OCI-LY3 (cell line): ENCODE measurements around the gene RUSF1.
"Not testable (repeated sequence)": the region's sequence is repeated elsewhere in the genome, so short reads cannot be mapped to it uniquely, and the experiment has no call there.

Source experiments
- H2AFZ ChIP-seq: fragments of 200-600, 300-600 bp; shearing (Covaris generic); 2 replicates; pipeline ENCODE4 v1.6.0; 2014; ENCODE audit warnings: antibody characterized with exemption, low read depth, low read length
- H3K27ac ChIP-seq: fragments of 200-600, 300-600 bp; sonication (generic); 2 replicates; pipeline ENCODE4 v1.5.1; 2014; ENCODE audit warnings: mild to moderate bottlenecking, low read length, moderate library complexity, mixed read lengths
- H3K27me3 ChIP-seq: fragments of 200-600, 300-600 bp; sonication (generic); 2 replicates; pipeline ENCODE4 v1.6.1; 2014; ENCODE audit warnings: low read depth, low read length, mixed read lengths
- H3K36me3 ChIP-seq: fragments of 200-600, 300-600 bp; sonication (generic); replicated peaks from 2 replicates; pipeline ENCODE3; 2014; ENCODE audit warnings: low read depth, low read length, mixed read lengths
- H3K4me1 ChIP-seq: fragments of 300-600, 200-600 bp; sonication (generic); 2 replicates; pipeline ENCODE4 v1.6.1; 2014; ENCODE audit warnings: low read length, mixed read lengths
- H3K4me2 ChIP-seq: fragments of 200-600, 300-600 bp; sonication (generic); 2 replicates; pipeline ENCODE4 v1.6.1; 2014; ENCODE audit warnings: low read length, mixed read lengths
- H3K4me3 ChIP-seq: fragments of 300-600, 200-600 bp; sonication (generic); 2 replicates; pipeline ENCODE4 v1.5.1; 2014; ENCODE audit warnings: antibody characterized with exemption, mild to moderate bottlenecking, low read length, moderate library complexity
- H3K79me2 ChIP-seq: fragments of 300-600, 200-600 bp; shearing (Covaris generic); 2 replicates; pipeline ENCODE4 v1.6.1; 2014; ENCODE audit warnings: mild to moderate bottlenecking, low read length, mixed read lengths
- H3K9ac ChIP-seq: fragments of 300-600, 200-600 bp; shearing (Covaris generic); 2 replicates; pipeline ENCODE4 v1.6.0; 2014; ENCODE audit warnings: mild to moderate bottlenecking, low read length, moderate library complexity
- H3K9me3 ChIP-seq: fragments of 200-600, 300-600 bp; shearing (Covaris generic); 2 replicates; pipeline ENCODE4 v1.6.1; 2014; ENCODE audit warnings: low read length, mixed read lengths; ENCODE audit not compliant: insufficient read depth
- H4K20me1 ChIP-seq: fragments of 200-600, 300-600 bp; sonication (generic); 2 replicates; pipeline ENCODE4 v1.6.1; 2016; ENCODE audit warnings: low read length, mixed read lengths; ENCODE audit not compliant: insufficient read depth
- EZH2phosphoT487 ChIP-seq: fragments of 200-600 bp; shearing (Covaris generic); IDR thresholded peaks from 2 replicates; pipeline ENCODE4 v1.6.1; 2018; ENCODE audit warnings: antibody characterized with exemption, mixed run types, low read depth
- TF ChIP-seq, protein P1 (sequence below): fragments of 200-600, 300-600 bp; sonication (generic); IDR thresholded peaks from 2 replicates; pipeline ENCODE4 v1.5.1; 2014; ENCODE audit warnings: antibody characterized with exemption, low read length, low read depth

The RUSF1 gene

DNA sequence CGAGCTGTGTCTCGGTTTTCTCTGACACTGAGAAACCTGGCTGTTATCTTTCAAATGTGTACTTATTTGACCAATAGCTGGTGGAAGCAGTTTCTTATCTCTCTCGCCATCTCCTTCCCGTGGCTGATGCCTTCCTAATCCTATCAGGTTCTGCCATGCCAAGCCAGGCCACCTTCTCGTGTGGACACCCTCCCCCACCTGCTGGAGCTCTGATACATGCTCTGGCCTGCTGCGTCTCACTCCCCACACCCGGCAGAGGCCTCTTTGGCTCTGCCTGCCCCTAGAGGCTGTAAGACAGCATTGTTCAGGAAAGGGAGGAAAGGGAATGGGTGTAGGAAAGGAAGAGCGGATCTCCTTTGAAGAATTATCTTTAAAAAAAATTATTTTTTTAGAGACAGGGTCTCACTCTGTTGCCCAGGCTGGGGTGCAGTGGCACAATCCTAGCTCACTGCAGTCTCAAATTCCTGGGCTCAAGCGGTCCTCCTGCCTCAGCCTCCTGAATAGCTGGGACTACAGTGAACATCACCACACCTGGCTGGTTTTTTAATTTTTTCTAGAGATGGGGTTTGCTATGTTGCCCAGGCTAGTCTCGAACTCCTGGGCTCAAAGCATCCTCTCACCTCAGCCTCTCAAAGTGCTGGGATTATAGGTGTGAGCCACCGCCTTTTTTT, 56.4 kb downstream of the RUSF1 start:
- H4K20me1 ChIP-seq: peaks cover 13% of the 10 kb centered on the region
- no peak overlapping the region for H3K27ac ChIP-seq

DNA sequence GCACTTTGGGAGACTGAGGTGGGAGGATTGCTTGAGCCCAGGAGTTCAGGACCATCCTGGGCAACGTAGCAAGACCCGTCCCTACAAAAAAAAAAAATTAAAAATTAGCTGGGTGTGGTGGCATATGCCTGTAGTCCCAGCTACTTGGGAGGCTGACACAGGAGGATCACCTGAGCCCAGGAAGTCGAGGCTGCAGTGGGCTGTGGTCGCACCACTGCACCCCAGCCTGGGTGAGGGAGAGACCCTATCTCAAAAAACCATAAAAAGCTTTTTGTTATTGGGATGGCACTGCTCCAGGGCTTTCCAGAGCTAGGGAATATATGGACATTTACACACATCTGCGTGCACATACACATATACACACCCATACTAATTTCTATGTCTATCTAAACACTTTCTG, 57.0 kb downstream of the RUSF1 start:
- Histone ChIP-seq H2AFZ (no peak overlapping the region), H3K4me2 (peak overlapping the region; percentile 20), H3K4me3 (no peak overlapping the region), H3K9ac (no peak overlapping the region), H4K20me1 (peaks cover 11% of the 10 kb centered on the region; the same call in 1 of the 2 replicates), H3K9me3 (no peaks in the 10 kb centered on the region), H3K79me2 (peaks cover 13% of the 10 kb centered on the region), H3K36me3 (peaks cover 4% of the 10 kb centered on the region), H3K4me1 (0 out of 2 replicates have a peak, but pooled peaks cover 3% of the 10 kb centered on the region), H3K27ac (no peak overlapping the region), H3K27me3 (no peaks in the 10 kb centered on the region)
- TF ChIP-seq EZH2phosphoT487: no peak
- TF ChIP-seq, protein P1, sequence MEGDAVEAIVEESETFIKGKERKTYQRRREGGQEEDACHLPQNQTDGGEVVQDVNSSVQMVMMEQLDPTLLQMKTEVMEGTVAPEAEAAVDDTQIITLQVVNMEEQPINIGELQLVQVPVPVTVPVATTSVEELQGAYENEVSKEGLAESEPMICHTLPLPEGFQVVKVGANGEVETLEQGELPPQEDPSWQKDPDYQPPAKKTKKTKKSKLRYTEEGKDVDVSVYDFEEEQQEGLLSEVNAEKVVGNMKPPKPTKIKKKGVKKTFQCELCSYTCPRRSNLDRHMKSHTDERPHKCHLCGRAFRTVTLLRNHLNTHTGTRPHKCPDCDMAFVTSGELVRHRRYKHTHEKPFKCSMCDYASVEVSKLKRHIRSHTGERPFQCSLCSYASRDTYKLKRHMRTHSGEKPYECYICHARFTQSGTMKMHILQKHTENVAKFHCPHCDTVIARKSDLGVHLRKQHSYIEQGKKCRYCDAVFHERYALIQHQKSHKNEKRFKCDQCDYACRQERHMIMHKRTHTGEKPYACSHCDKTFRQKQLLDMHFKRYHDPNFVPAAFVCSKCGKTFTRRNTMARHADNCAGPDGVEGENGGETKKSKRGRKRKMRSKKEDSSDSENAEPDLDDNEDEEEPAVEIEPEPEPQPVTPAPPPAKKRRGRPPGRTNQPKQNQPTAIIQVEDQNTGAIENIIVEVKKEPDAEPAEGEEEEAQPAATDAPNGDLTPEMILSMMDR: no peak

More for the DNA sequence above, 56.4 kb downstream of the RUSF1 start:
- H3K9me3 ChIP-seq: no peaks in the 10 kb centered on the region
- TF ChIP-seq, protein P1: peak; percentile 29
- no peak for TF ChIP-seq EZH2phosphoT487
- H3K36me3 ChIP-seq: peaks cover 5% of the 10 kb centered on the region
- peak overlapping the region; percentile 20 for H3K4me2 ChIP-seq
- H3K27me3 ChIP-seq: no peaks in the 10 kb centered on the region
- peaks cover 18% of the 10 kb centered on the region for H3K79me2 ChIP-seq
- H3K9ac ChIP-seq: no peak overlapping the region
- no peak overlapping the region for H3K4me3 ChIP-seq
- 0 out of 2 replicates have a peak, but pooled peaks cover 3% of the 10 kb centered on the region for H3K4me1 ChIP-seq
- no peak overlapping the region for H2AFZ ChIP-seq

DNA sequence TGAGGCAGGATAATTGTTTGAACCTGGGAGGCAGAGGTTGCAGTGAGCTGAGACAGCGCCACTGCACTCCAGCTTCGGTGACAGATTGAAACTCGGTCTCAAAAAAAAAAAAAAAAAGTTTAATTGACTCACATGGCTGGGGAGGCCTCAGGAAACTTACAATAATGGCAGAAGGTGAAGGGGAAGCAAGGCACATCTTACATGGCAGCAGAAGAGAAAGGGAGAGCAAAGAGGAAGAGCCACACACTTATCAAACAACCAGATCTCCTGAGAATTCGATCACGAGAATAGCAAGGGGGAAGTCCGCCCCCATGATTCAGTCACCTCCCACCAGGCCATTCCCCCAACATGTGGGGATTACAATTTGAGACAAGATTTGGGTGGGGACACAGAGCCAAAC, 62.3 kb downstream of the RUSF1 start:
- not testable (repeated sequence) for H3K27me3 ChIP-seq, H3K79me2 ChIP-seq, H3K4me2 ChIP-seq, H3K9ac ChIP-seq, H3K4me3 ChIP-seq, H3K27ac ChIP-seq, H3K4me1 ChIP-seq, H2AFZ ChIP-seq, H3K9me3 ChIP-seq, H3K36me3 ChIP-seq, H4K20me1 ChIP-seq

DNA sequence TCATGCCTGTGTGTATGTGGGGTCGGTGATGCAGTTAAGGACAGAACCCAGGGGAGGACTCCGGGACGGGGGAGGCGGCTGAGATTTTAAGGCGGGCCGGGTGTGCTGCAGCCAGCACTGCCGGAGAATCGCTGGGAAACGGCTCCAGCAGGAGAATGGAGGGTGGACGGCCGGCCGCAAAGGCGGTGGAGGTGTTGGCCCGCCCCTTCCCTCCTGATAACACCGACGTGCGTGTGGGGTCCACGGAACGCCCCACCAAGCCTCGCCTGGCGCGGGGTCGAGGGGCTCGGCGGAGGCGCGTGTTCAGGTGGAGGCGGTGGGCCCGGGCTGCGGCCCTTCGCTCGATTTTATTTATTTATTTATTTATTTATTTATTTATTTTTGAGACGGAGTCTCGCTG, 66.2 kb downstream of the RUSF1 start:
- no peaks in the 10 kb centered on the region for H3K9me3 ChIP-seq
- H4K20me1 ChIP-seq: no peaks in the 10 kb centered on the region
- no peak overlapping the region for H3K4me3 ChIP-seq
- TF ChIP-seq, protein P1: no peak
- TF ChIP-seq EZH2phosphoT487: no peak
- H3K36me3 ChIP-seq: no peaks in the 10 kb centered on the region
- no peak overlapping the region for H3K4me2 ChIP-seq
- peaks cover 14% of the 10 kb centered on the region for H3K4me1 ChIP-seq
- H3K9ac ChIP-seq: no peak overlapping the region
- H3K27ac ChIP-seq: no peak overlapping the region
- no peaks in the 10 kb centered on the region for H3K27me3 ChIP-seq
- no peak overlapping the region for H2AFZ ChIP-seq
- no peaks in the 10 kb centered on the region for H3K79me2 ChIP-seq
